GM23338 (cell line): ENCODE data around the gene MRPL18. TPM values are rescaled to one million over a fixed set of nuclear protein-coding genes. Genes with fewer than 3 reads are reported as not detected.

ENCODE experiments used
- ATAC-seq: fragments of 200-7000 bp; cut with Tn5 transposase; 3 replicates; pipeline ENCODE4 v1.9.1; 2020
- DNase-seq: peaks from one replicate; pipeline ENCODE4 v3.0.0-alpha.2; 2015; ENCODE audit warnings: low spot score
- H2AFZ ChIP-seq: fragments of 200-600 bp; sonication (generic); 2 replicates; pipeline ENCODE4 v1.8.0; 2016; ENCODE audit warnings: antibody characterized with exemption, mild to moderate bottlenecking, moderate library complexity
- H3F3A ChIP-seq: fragments of 200-600 bp; sonication (generic); replicated peaks from 2 replicates; pipeline ENCODE4 v1.8.0; 2017; ENCODE audit warnings: antibody characterized with exemption, mixed run types, low read depth
- H3K27ac ChIP-seq: fragments of 200-600 bp; sonication (generic); 2 replicates; pipeline ENCODE4 v1.6.1; 2016; ENCODE audit warnings: low read depth
- H3K27me3 ChIP-seq: fragments of 200-600 bp; sonication (generic); 2 replicates; pipeline ENCODE4 v1.8.0; 2016; ENCODE audit warnings: mild to moderate bottlenecking, mixed run types, moderate library complexity; ENCODE audit not compliant: insufficient read depth
- H3K36me3 ChIP-seq: fragments of 200-600 bp; sonication (generic); 2 replicates; pipeline ENCODE4 v1.8.0; 2016; ENCODE audit warnings: mild to moderate bottlenecking; ENCODE audit not compliant: insufficient read depth
- H3K4me1 ChIP-seq: fragments of 200-600 bp; sonication (generic); 2 replicates; pipeline ENCODE4 v1.8.0; 2016; ENCODE audit warnings: mild to moderate bottlenecking, moderate library complexity; ENCODE audit not compliant: insufficient read depth
- H3K4me2 ChIP-seq: fragments of 200-600 bp; sonication (generic); 2 replicates; pipeline ENCODE4 v1.7.1; 2017; ENCODE audit warnings: mixed run types
- H3K4me3 ChIP-seq: fragments of 200-600 bp; sonication (generic); 2 replicates; pipeline ENCODE4 v1.6.1; 2016; ENCODE audit warnings: mixed run types
- H3K79me2 ChIP-seq: fragments of 200-600 bp; sonication (generic); replicated peaks from 2 replicates; pipeline ENCODE4 v1.8.0; 2017; ENCODE audit warnings: mild to moderate bottlenecking; ENCODE audit not compliant: insufficient read depth
- H3K9me2 ChIP-seq: fragments of 200-600 bp; sonication (generic); 2 replicates; pipeline ENCODE4 v1.8.0; 2017; ENCODE audit not compliant: insufficient read depth
- H4K20me1 ChIP-seq: fragments of 200-600 bp; sonication (generic); replicated peaks from 2 replicates; pipeline ENCODE4 v1.8.0; 2017; ENCODE audit warnings: mild to moderate bottlenecking; ENCODE audit not compliant: insufficient read depth
- H3K27ac Mint-ChIP-seq: 2 replicates; pipeline ENCODE4 v1.8.0; 2020; ENCODE audit warnings: inconsistent platforms, mild to moderate bottlenecking, moderate library complexity, mixed read lengths
- H3K27me3 Mint-ChIP-seq: 3 replicates; pipeline ENCODE4 v1.8.0; 2022; ENCODE audit warnings: low read depth, mild to moderate bottlenecking, moderate library complexity, mixed read lengths, inconsistent platforms; ENCODE audit not compliant: insufficient read depth, poor library complexity
- H3K36me3 Mint-ChIP-seq: 3 replicates; pipeline ENCODE4 v1.8.0; 2021; ENCODE audit warnings: low read depth, mild to moderate bottlenecking, inconsistent platforms, moderate library complexity, mixed read lengths
- H3K4me1 Mint-ChIP-seq: 3 replicates; pipeline ENCODE4 v1.8.0; 2020; ENCODE audit warnings: mild to moderate bottlenecking, inconsistent platforms, mixed read lengths
- H3K4me3 Mint-ChIP-seq: 3 replicates; pipeline ENCODE4 v1.8.0; 2021; ENCODE audit warnings: moderate library complexity, mild to moderate bottlenecking, inconsistent platforms, mixed read lengths
- H3K9me3 Mint-ChIP-seq: 3 replicates; pipeline ENCODE4 v1.8.0; 2020; ENCODE audit warnings: moderate library complexity, mild to moderate bottlenecking, inconsistent platforms, mixed read lengths
- CREB1 ChIP-seq: fragments of 250-450 bp; sonication (Bioruptor Pico); IDR thresholded peaks from 2 replicates; pipeline ENCODE4 v1.5.0; 2020; ENCODE audit warnings: low read depth, mild to moderate bottlenecking, moderate library complexity
- CTCF ChIP-seq, 2 experiments: fragments of 200-600 bp in 1 of 2; sonication (generic) in 1 of 2; conservative IDR thresholded peaks; 2 replicates each; pipeline versions ENCODE4 v1.5.1 to v1.6.1; 2016 to 2017; ENCODE audit warnings: antibody characterized with exemption in 2 of 2, low read depth in 2 of 2, mild to moderate bottlenecking in 2 of 2, moderate library complexity in 1 of 2
- EZH2phosphoT487 ChIP-seq: fragments of 200-600 bp; sonication (generic); IDR thresholded peaks from one replicate; pipeline ENCODE4 v1.8.1; 2018; ENCODE audit warnings: antibody characterized with exemption; ENCODE audit not compliant: unreplicated experiment
- JUNB ChIP-seq: IDR thresholded peaks from one replicate; pipeline ENCODE4 v1.6.1; 2016; ENCODE audit warnings: antibody characterized with exemption; ENCODE audit not compliant: unreplicated experiment
- NANOG ChIP-seq: IDR thresholded peaks from 2 replicates; pipeline ENCODE4 v1.6.1; 2016; ENCODE audit warnings: antibody characterized with exemption, borderline replicate concordance
- POLR2AphosphoS5 ChIP-seq: IDR thresholded peaks from 2 replicates; pipeline ENCODE4 v1.6.1; 2016; ENCODE audit warnings: antibody characterized with exemption, low read depth
- REST ChIP-seq: IDR thresholded peaks from one replicate; pipeline ENCODE4 v1.6.1; 2018; ENCODE audit warnings: antibody characterized with exemption; ENCODE audit not compliant: unreplicated experiment
- STAT1 ChIP-seq: IDR thresholded peaks from one replicate; pipeline ENCODE4 v1.6.1; 2016; ENCODE audit warnings: antibody characterized with exemption; ENCODE audit not compliant: unreplicated experiment
- ZNF114 ChIP-seq: fragments of 250-450 bp; sonication (Bioruptor Pico); IDR thresholded peaks from 2 replicates; pipeline ENCODE4 v1.5.0; 2020; ENCODE audit warnings: mild to moderate bottlenecking, moderate library complexity
- ZNF331 ChIP-seq: fragments of 250-450 bp; sonication (Bioruptor Pico); IDR thresholded peaks from 2 replicates; pipeline ENCODE4 v1.5.0; 2020; ENCODE audit warnings: low read depth, mild to moderate bottlenecking, moderate library complexity
- polyA plus RNA-seq: library from polyadenylated mRNA; unstranded; fragments of >200 nt; fragmentation: Nextera tagmentation; extraction: Ambion mirVana; gene quantifications from 2 replicates; pipeline ENCODE4 v1.2.1, GENCODE V29; 2016
- total RNA-seq: library from RNA; depleted of rRNA; stranded (reverse); fragments of >200 nt; shearing (Covaris generic); gene quantifications from 2 replicates; pipeline ENCODE4 v1.2.3, GENCODE V29; 2014

Gene MRPL18
- total and polyA plus RNA-seq, 2 experiments from 2014 or later, result 91.4 to 228 TPM

GRCh38 chr6:159758031-159759001 lies 32.0 kb upstream of the MRPL18 start:
- H3K36me3 Mint-ChIP-seq, result peaks cover 69% of the 10 kb centered on the region
- Histone ChIP-seq H3K36me3 (peaks cover 34% of the 10 kb centered on the region; the same call in 1 of the 2 replicates), H3F3A (peaks cover 5% of the 10 kb centered on the region; the same call in 1 of the 2 replicates), H3K27me3 (no peaks in the 10 kb centered on the region), H4K20me1 (0 out of 2 replicates have a peak, but pooled peaks cover 4% of the 10 kb centered on the region), H3K4me3 (no peak overlapping the region), H3K4me1 (peaks cover 18% of the 10 kb centered on the region), H3K27ac (peak overlapping the region; percentile 86), H3K79me2 (peaks cover 16% of the 10 kb centered on the region), H2AFZ (no peak overlapping the region), H3K4me2 (no peak overlapping the region), H3K9me2 (no peaks in the 10 kb centered on the region)
- ATAC-seq (no peak; the same call in 2 of the 3 replicates), DNase-seq (peak; percentile 41)
- no peak overlapping the region for H3K4me3 Mint-ChIP-seq
- H3K27me3 Mint-ChIP-seq, result peaks cover 20% of the 10 kb centered on the region
- H3K9me3 Mint-ChIP-seq, result no peaks in the 10 kb centered on the region; the same call in 2 of the 3 replicates
- peak overlapping the region; percentile 87 for H3K27ac Mint-ChIP-seq
- TF ChIP-seq CTCF (conservative IDR thresholded peaks at IDR 0.05; ENCODE audit: low read depth in 2 of 2) (peak; percentile 26 to 40), NANOG (no peak), CREB1 (no peak), POLR2AphosphoS5 (0 out of 2 replicates have a peak, but pooled peaks have one; percentile 23), REST (no peak)
- H3K4me1 Mint-ChIP-seq, result peaks cover 33% of the 10 kb centered on the region

GRCh38 chr6:159759645-159760044 lies 30.6 kb upstream of the MRPL18 start:
- peaks cover 18% of the 10 kb centered on the region for H3K4me1 ChIP-seq
- peak overlapping the region; percentile 75 for H3K27ac ChIP-seq
- 0 out of 2 replicates have a peak, but pooled peaks cover 7% of the 10 kb centered on the region for H4K20me1 ChIP-seq
- Mint-ChIP-seq H3K27ac (peak overlapping the region; percentile 37), H3K27me3 (peaks cover 20% of the 10 kb centered on the region), H3K4me1 (peaks cover 34% of the 10 kb centered on the region), H3K36me3 (peaks cover 70% of the 10 kb centered on the region), H3K9me3 (no peaks in the 10 kb centered on the region; the same call in 2 of the 3 replicates), H3K4me3 (peak overlapping the region; percentile 25)
- H3K79me2 ChIP-seq, result peaks cover 26% of the 10 kb centered on the region
- H2AFZ ChIP-seq, result no peak overlapping the region
- peaks cover 34% of the 10 kb centered on the region; the same call in 1 of the 2 replicates for H3K36me3 ChIP-seq
- H3F3A ChIP-seq, result peaks cover 5% of the 10 kb centered on the region
- peak overlapping the region; percentile 0 for H3K4me2 ChIP-seq
- H3K27me3 ChIP-seq, result no peaks in the 10 kb centered on the region
- ATAC-seq (no peak), DNase-seq (no peak)
- H3K4me3 ChIP-seq, result no peak overlapping the region
- H3K9me2 ChIP-seq, result no peaks in the 10 kb centered on the region
- TF ChIP-seq REST (no peak), ZNF331 (CRISPR knock-in tag) (no peak), JUNB (no peak), STAT1 (no peak), CREB1 (no peak), EZH2phosphoT487 (no peak), ZNF114 (CRISPR knock-in tag) (no peak), CTCF (conservative IDR thresholded peaks at IDR 0.05; ENCODE audit: low read depth in 2 of 2) (no peak)
